Measurements from ENCODE around the gene MAML3. TPM values are rescaled to one million over a fixed set of nuclear protein-coding genes. Genes with fewer than 3 reads are reported as not detected.

Gene MAML3
- total and polyA plus RNA-seq, 12 donors: 1.1 to 4.6 (median 2.6) TPM

DNA sequence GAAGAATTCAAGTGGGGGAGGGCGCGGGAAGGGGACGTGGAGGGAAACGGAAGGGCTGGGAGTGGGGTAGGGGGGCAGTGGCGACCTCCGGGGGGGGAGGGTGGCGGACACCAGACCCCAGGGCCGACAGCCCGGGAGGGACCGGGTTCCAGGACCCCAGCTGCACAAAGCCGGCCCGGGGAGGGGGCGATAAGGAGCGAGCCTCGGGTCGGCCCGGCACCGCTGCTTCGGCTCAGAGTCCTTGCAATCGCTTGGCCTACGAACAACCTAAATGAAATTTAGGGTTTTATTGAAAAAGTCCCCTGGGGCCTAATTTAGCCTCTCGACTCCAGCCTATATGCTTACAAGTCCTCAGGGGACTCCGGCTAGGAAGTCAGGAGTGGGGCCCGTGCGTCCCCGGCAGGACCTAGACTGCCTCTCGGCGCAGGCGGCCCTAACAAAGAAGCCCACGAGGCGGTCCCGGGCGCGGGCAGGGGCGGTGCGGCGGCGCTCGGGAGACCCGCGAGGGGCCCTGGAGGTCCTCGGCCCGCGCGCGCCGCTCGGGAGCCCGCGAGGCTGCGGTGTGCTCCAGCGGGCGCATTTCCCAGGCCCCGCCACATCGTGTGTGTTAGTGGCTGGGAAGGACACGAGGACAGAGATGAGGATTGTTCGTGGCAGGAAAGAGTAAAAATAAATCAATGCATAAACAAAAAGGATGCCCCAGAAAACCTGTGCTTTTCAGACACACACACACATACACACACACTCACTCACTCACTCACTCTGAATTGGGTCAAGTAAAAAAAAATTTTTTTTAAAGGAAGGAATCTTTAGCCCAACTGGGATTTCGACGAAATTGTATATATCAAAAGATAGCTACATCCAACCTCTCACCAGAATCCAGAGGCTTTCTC lies 418.4 kb downstream of the MAML3 start:
- Histone ChIP-seq H3K4me3 (peak overlapping the region; percentile 34 to 66 (median 59)), H3K36me3 (peaks cover 0 to 2% (median 0%) of the 10 kb centered on the region in 9 donors), H3K4me1 (peaks cover 11 to 68% (median 57%) of the 10 kb centered on the region in 9 donors), H3K27ac (peak overlapping the region; percentile 78 to 93 (median 86)), H3K27me3 (no peaks in the 10 kb centered on the region), H3K9me3 (no peaks in the 10 kb centered on the region)
- ATAC-seq (peak; percentile 1 to 39 (median 10)), DNase-seq (peak in 1 of 2 donors; percentile 29)
- TF ChIP-seq, protein P1, sequence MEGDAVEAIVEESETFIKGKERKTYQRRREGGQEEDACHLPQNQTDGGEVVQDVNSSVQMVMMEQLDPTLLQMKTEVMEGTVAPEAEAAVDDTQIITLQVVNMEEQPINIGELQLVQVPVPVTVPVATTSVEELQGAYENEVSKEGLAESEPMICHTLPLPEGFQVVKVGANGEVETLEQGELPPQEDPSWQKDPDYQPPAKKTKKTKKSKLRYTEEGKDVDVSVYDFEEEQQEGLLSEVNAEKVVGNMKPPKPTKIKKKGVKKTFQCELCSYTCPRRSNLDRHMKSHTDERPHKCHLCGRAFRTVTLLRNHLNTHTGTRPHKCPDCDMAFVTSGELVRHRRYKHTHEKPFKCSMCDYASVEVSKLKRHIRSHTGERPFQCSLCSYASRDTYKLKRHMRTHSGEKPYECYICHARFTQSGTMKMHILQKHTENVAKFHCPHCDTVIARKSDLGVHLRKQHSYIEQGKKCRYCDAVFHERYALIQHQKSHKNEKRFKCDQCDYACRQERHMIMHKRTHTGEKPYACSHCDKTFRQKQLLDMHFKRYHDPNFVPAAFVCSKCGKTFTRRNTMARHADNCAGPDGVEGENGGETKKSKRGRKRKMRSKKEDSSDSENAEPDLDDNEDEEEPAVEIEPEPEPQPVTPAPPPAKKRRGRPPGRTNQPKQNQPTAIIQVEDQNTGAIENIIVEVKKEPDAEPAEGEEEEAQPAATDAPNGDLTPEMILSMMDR (IDR thresholded peaks at IDR 0.05): no peak
- 17% methylated on average over 59 of the region's 59 CpGs for WGBS, 2 donors
- intact Hi-C loops (cut with DNase I): loop anchor here in 9 of 10 donors (2.0 to 10.0 kb wide), 19 partner anchors 122 to 592 kb away; partner anchors contain the start of gene MAML3 (in 3 of the 9)

DNA sequence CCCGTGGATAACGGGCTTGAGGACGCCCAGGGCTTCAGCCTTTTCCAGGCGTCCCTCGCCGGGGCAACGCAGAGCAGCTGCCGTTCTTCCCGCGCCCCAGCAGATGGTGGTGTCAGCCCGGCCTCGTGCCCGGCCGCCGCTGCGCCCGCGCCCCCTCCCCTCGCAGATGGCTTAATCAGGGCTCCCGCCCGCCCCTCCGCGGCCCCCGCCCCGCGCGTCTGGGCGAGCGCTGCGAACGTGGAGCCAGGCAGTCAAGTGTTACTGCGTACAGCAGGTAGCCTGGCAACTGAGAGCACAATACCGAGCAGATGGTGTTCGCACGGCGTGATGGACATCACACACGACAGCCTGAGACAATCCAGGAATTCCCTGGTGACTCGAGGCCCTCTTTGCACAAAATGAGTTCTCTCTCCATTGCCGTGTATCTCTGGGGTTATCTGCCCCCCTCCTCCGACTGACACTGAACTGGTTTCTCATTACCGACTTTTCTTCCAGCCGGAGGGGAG lies 419.1 kb downstream of the MAML3 start:
- TF ChIP-seq, protein P1 (IDR thresholded peaks at IDR 0.05): peak; percentile 81 to 98 (median 92)
- peaks cover 0 to 9% (median 0%) of the 10 kb centered on the region in 9 donors for H3K36me3 ChIP-seq
- WGBS, 2 donors: 0% methylated on average over 40 to 42 of the region's 42 CpGs
- intact Hi-C loops (cut with DNase I): loop anchor here (1.0 to 10.0 kb wide), 22 partner anchors 73 to 592 kb away; partner anchors contain the start of gene MAML3 (in 4 of the 10)
- peak overlapping the region; percentile 34 to 66 (median 59) for H3K4me3 ChIP-seq
- no peaks in the 10 kb centered on the region for H3K9me3 ChIP-seq
- H3K27me3 ChIP-seq: no peaks in the 10 kb centered on the region
- H3K4me1 ChIP-seq: peaks cover 11 to 62% (median 50%) of the 10 kb centered on the region in 9 donors
- DNase-seq: peak; percentile 90 to 91
- peak overlapping the region; percentile 78 to 93 (median 86) for H3K27ac ChIP-seq
- peak; percentile 94 to 97 (median 94) for ATAC-seq

DNA sequence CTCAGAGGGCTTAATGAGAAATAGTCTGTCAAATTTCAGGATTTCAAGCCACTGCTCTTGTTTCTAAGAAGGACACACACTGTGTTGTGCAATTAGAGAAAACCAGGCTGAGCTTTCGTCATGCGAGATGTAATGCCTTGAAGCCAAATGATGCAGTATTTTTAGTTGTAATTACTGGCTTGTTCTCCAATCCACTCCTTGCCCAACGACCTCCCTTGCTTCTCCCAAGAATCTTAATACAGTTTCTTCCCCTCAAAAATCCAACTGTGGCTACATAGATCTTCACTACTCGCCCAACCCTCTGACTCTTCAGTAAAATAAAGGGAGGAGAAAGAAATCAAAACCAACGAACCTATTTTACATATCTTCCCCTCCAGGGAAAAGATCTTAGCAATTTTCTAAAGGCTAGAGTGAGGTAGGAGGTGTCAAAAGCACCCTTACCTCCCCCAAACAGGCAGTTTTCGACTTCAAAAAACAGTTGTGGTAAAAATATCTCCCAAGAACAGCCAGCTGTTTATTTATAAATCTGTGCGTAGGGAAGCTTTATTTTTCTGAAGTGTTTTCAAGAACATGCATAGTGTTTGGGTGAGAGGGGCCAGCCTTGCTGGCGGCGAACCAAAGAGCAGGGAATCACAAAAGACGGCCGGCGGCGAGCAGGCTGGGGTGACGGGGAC lies 419.6 kb downstream of the MAML3 start:
- 9 to 10% methylated on average over 14 of the region's 14 CpGs for WGBS, 2 donors
- Histone ChIP-seq H3K27ac (peak overlapping the region in 9 of 10 donors; percentile 78 to 93 (median 87)), H3K4me3 (peak overlapping the region; percentile 34 to 66 (median 59)), H3K36me3 (peaks cover 0 to 10% (median 0%) of the 10 kb centered on the region in 9 donors), H3K4me1 (peaks cover 8 to 62% (median 44%) of the 10 kb centered on the region in 9 donors), H3K9me3 (no peaks in the 10 kb centered on the region), H3K27me3 (no peaks in the 10 kb centered on the region)
- TF ChIP-seq, protein P1 (IDR thresholded peaks at IDR 0.05): no peak
- ATAC-seq: peak in 7 of 8 donors; percentile 1 to 26 (median 7)
- no peak for DNase-seq
- intact Hi-C loops (cut with DNase I): loop anchor here (1.0 to 10.0 kb wide), 19 partner anchors 72 to 593 kb away; partner anchors contain the start of gene MAML3 (in 1 of the 10)

Data from heart right ventricle (tissue), 16 donors.